Activated CD4-positive, alpha-beta T cell treated with anti-CD3 and anti-CD28 coated beads for 1 hour (primary cell): ENCODE measurements around the gene SLC48A1.
"Not testable (repeated sequence)": the region's sequence is repeated elsewhere in the genome, so short reads cannot be mapped to it uniquely, and the experiment has no call there.

Experiments used
- DNase-seq: peaks from one replicate; pipeline ENCODE4 v3.0.0-alpha.2; 2020

SLC48A1 gene

DNA sequence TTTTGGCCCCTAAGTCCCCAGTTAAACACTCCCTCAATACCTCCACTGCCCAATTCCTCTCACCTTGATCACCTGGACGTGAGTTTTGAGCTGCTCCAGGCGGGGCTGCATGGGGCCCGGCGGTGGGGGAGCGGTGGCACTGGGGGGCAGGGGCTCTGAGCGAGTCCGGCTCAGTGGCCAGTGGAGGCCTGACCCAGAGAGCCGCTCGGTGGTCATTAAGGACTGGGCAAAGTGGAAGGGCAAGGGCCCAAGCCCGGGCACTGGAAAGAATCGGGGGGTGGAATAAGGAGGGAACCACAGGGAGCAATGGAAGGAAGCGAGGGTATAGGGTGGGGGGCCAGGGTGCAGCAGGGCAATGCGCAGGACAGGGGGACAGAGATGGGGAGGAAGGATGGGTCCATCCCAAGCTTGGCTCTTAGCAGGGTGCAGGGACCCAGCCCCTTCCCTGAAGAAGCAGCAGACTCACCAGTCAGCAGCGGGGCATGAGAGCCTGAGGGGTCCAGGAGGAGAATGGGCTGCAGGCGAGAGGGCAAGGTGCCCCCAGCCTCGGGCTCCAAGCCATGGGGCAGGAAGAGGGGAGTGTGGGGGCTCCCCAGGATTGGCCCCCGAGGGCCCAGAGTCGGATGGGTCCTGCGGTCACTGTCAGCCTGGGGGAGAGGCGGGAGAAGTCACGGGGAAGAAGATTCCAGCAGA is 22.2 kb downstream of the SLC48A1 start:
- DNase-seq = no peak

DNA sequence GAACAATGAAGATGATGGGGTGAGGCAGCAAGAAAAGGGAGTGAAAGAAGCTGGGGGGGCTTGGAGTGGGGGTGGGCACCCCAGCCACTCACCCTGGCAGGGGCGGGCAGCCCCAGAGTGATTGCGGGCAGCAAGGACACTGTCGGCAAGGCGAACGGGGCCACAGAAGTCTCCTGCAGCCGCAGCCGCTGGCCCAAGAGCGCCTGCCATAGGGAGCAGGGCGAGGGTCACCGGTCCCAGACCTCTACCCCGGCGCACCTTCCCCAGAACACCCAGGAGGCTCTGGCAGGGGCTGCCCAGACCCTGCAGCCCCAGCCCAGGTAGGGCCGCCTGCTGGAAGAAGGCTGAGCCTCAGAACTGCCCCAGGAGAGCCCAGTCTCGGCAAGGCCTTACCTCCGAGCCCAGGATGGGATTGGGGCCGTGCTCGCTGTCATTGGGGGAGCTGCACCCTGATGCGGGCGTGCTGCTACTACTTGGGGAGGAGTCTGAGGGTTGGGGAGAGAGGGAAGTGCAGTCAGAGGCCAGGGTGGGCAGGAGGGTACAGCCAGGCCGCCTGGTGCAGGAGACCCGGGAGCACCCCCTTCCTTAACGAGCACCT is 22.9 kb downstream of the SLC48A1 start:
- DNase-seq = no peak

DNA sequence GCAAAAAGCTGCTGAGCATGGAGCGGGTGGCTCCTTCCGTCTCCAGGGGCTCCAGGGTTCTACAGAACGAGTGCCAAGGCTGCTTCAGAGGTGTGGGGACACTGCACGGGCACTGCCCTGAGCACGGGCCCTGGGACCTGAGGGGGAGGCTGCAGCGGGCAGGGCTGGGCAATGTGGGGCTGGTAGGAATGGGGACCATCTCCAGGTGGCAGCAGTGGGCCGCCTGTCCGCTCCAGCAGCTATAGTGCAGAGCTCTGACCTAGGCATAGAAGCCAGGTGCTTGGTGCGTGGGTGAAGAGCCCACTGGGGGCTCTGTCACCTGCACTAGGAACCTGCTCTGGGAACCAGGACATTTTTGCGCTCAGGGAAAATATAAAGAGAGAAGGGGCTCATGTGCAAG is 24.4 kb downstream of the SLC48A1 start:
- DNase-seq = peak; percentile 32

DNA sequence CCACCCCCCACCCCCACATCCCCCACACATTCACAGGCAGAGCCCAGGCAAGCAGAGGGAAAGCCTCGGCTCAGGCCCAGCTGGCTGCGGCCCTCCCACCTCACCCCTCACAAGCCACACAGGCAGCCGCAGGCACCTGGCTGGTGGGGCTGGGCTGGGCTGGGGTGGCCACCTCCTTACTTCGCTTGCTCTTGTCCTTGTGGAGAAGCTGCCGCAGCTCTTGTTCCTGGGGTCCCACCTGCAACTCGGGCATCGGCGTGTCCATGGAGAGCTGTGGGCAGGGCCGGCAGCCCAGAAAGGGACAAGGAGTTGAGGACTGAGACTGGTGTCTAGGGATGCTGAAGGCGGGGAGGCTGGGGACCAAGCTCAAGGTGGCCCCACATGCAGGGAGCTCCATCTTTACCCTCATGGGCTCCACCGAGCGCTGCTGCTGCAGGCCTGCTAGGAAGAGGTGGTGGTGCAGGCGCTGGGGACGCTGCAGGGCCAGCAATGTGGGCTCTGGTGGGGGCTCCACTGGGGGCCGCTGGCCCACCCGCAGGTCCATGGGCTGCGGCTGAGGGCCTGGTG is 25.4 kb downstream of the SLC48A1 start:
- DNase-seq = no peak

DNA sequence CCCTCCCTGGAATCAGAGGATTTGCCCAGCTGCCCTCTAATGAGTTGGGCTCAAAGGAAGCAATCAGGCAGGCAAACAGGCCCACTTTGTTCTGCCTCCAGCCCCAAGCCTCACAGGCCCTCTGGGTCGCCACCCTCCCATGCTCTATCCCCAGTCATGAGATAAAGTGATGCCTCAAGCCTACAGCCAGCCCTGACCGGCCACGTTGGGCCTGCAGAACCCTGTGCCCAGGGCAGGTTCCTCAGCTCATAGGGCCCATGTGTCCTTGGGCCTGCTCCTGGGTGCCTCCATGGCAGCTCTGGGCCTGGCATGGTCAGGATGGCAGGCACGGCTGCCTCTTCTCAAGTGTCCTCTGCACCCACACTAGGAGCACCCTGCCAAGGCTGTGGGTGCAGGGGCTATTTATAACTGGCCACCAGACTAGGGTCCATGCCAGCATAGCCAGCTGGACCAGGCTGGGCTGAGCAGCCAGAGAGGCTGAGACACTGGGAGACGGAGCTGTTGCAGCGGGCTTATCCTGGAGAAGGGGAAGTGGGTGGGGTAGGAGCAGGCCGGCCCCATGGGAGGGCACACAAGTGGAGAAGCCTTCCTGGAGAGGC is 26.4 kb downstream of the SLC48A1 start:
- DNase-seq = no peak

DNA sequence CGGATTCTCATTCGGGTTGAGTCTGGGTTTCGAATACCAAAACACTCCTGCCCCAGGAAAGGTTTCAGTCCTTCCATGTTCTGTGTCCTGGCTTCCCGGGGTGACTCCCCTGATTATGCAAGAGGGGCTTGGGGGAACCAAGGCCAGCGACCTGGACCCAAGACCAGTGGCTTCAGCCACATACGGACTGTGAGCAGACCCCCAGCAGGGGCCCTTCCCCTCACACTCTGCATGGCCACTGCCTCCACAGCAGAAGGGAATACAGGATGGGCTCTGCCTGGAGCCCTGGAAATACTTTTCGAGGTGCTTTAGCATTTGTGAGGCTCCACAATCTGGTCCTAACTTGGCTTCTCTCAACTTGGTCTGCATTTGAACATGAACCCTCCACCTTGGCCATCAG is 27.5 kb downstream of the SLC48A1 start:
- DNase-seq = no peak

DNA sequence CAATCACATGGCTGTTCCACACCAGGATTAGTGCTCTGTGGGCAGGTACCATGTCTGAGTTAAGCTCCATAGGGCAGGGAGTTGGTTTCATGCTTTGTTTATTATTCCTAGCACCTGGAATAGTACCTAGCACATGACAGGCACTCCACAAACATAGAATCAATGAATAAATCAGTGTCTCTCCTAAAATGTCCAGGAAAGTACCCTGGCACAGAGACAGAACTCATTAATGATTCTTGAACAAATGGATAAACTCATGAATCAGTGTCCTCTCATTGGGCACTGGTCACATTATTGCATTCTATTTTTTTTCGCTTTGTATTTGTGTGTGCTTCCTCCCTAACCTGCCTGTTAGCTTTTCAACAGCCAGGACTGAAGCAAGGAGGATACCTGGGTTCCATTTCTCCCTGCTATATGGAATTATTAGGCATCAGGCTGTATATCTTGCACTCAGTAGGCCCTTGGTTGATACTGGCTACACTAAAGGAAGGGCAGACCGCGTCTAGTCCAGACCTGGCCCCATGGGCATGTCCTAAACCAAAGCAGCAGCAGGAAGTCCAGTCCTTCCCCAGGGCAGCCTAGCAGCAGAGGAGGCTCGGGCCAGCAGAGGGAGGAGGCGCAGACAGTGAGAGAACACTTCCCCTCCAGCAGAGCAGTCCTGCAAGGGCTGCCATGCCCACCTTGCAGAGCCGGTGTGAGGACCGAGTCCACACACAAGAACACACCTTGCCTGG is 28.3 kb downstream of the SLC48A1 start:
- DNase-seq = no peak

DNA sequence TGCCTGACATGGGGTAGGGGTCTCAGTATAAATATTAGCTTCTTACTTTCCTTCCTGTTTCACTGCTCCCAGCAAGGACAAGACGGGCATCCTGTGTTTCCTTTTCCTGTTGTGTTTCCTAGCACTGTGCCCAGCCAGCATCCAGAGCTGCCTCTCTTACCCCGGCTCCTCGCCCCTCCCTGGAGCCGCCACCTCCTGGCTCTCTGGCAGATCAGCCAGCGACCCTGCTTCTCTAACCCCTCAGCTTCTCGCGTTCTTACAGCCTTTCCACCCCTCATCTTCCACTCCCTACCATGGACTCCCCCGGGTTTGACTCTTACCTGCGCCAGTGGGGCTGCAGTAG is 28.8 kb downstream of the SLC48A1 start:
- no peak for DNase-seq

DNA sequence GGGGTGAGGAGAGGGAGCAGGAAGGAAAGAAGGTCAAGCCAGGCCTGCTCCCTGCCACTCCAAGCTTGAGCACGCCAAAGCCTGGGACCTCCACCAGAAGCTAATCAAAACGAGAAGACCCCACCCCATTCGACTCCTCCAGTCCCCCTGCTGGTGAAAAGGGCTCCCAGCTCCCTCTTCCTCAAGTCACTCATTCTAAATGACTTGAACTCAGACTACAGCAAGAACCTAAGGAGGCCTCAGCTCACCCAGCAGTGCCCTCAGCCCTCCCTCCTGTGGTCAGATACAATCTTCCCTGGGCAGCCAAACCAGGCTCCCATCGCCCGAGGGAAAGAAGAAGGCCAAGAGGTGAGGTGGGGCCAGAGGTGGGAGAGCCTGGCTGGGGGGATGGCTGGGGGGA is 29.3 kb downstream of the SLC48A1 start:
- no peak for DNase-seq

DNA sequence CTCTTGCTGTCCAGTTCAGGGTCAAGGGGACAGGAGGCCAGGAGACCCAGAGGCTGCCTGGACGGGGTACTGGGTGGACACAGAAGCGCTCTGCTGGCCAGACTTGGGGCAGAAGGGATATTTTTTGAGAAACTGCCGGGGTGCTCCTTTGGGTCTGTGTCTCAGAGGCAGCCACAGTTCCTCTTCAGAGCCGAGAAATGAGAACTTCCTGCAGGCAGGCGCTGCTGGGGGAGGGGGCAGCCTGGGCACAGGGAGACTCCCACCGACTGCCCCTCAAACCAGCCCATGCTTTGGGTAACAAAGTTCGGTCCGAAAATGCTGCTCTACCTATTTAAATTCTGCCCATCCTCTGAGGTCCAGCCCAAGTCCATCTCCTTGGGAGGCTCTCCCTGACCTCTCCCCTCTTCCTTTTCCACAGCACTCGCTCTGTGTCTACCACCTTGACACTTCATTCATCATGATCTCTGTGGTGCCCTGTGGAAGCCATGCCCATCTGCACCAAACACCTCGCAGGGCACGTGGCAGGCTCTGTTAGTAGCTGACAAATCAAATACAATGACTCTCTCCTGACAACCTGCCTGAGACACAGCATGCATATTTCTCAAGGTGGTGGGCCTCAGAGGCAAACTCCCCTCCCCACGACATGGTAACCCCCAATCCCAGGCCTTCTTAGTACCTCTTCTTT is 30.3 kb downstream of the SLC48A1 start:
- no peak for DNase-seq

DNA sequence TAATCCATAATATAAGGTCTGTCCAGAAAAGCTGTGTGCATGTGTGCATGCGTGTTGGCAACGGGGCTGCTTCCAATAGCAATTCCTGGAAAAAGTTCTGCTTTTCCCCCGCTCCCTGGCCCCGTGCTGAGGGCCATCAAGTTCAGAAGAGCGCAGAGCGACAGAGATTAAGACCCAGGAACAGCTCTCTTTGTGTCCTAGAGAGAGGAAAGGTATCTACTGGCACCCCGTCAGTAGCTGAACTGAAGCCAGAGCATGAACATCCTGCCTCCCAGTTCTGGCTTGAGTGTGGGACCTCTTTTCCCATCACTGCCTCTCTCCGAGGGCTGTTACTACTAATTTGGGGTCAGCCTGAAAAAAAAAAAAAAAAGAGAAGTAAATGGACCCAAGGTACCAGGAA is 31.1 kb downstream of the SLC48A1 start:
- DNase-seq = no peak

DNA sequence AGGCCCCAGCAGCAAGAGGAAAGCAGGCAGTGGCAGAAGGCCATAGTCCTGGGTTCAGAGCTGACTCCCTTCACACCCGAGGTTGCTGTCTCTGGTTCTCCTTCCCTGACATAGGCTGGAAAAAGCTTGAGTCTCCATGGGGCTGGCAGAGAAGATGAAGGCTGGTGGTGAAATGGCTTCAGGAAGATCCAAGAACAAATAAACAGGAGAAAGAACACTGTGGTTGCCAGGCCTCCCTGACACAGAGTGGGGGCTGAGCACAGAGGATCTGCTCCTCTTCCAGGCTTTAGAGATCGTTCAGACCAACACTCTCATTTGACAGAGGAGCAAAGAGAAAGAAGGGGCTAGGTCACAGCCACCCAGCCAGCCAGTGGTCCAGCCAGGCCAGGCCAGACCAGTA is 32.4 kb downstream of the SLC48A1 start:
- no peak for DNase-seq

DNA sequence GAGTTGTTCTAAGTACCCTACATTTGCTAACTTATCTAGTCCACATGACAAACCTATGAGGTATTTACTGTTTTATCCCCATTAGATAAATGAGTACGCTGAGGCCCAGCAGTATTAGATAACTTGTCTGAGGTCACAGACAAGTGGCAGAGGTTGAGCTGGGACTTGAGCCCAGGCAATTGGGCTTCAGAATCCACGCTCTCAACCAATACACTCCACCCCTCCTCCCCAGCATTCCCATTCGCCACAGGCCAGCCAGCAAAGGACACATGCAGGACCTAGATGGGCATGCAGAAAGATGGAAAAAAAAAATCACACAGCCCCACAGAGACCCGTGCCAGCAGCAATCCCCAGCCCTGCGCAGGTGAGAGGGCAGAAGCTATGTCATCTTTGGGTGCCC is 34.3 kb downstream of the SLC48A1 start:
- no peak for DNase-seq

DNA sequence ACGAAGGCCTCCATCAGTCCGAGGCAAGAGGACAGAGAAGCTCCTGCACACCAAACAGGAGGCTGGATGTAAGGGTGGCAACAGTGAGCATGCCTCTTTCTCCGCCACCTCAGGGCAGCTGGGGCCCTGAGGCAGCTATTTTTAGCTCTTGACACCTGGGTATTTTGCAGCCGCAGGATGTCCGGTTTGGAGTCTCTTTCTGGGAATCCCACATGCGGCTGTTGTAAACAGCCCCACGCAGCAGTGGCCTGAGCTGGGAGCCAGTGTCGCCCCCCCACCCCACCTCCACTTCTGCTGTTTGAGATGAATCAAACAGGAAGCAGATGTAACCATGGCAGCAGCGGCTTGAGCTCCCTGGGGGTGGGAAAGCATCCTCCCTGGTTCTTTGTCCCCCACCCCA is 35.0 kb downstream of the SLC48A1 start:
- peak; percentile 61 for DNase-seq

DNA sequence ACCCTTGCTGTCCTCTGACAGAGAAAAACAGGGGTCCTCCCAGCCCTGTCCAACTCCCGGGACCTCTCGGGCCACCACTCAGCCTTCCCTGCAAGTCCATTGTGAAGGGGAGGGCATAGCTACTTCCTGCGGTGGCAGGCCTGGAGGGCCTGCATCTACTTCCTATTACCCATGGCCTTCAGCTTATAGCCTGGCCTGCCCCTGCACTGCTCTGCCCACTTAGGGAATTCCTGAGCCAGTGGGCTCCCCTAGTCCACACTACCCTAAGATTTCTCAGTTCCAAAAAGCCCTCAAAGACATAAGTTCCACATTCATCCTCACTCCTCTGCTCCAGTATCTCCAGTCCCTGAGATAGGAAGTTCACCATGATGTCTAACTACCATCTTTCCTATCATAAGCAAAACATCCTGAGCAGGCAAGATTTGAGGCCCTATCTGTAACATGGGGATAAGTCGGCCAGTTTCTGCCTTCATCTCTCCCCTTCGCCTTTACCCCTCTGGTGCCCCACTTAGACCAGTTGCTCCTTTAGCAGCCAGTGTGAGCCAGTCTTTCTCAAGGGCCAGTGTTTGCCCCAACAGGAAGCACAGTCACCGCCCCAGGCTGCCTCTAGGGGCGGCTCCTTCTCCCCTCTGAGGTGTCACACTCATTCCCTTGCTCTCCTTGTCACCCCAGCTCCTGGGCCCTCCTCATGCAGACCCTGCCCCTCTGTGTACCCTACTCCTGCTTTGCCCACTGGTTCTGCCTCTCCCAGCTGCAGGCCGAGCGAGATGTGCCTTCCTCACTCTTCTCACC is 35.7 kb downstream of the SLC48A1 start:
- DNase-seq = no peak

DNA sequence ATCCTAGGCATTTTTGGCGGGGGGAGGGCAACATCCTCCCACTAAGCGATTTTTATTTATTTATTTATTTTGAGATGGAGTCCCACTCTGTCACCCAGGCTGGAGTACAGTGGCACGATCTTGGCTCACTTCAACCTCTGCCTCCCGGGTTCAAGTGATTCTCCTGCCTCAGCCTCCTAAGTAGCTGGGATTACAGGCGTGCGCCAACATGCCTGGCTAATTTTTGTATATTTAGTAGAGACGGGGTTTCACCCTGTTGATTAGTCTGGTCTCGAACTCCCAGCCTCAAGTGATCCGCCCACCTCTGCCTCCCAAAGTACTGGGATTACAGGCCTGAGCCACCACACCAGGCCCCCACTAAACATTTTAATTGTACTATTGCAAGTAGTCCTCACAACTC is 36.5 kb downstream of the SLC48A1 start:
- DNase-seq = not testable (repeated sequence)

DNA sequence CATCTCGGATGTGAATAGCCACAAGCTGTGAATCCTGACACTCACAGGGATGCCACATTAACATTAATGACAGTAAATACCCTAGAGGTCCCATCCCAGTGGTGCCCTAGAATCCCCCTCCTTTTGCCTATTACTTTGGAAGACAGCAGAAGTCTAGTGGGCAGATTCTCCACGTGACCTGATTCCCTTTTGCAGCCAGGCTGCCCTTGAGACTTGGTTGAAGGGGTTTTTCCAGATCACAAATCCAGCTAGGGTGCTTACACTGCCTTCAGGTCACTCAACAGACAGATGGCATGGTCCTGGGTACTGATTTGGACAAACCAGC is 38.0 kb downstream of the SLC48A1 start:
- DNase-seq = no peak

DNA sequence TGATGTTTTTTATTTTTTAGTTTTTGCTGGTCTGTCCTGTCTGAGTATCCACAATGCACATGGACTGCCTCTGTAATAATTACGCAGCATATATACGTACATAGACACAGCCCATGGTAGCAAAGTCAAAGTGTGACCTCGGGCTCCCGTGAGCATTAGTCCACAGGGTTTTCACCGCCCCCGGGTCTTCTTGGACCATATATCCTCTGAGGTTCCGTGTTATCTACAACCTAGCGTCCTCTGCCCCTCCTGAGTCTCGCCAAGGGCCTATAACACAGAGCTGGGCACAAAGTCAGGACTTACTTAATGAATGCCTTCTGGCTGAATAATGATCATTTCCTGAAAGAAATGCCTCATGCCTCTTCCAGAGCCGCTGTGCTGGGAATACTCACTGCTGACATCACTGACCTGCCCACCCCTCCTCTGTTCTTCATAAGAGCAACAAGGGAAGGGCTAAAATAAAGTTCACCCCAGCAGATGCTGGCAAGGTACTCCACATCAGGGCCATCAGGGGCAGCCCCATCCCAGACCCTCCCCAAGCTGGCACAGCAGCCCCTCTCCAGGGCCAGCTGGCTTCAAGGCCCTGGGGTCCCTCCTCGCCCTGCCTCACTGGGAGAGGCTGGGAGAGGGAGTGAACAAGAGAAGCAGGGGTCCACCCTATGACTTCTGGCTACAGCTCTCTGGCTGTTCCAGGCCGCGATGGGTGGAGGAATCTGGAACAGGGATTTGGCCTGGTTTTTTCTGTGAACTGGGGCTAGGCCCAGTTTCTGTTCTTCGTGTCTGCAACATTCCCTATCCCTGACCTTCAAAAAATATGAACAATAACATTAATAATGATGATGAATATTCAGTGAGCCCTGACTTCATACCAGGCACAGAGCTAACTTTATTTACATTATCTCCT is 38.8 kb downstream of the SLC48A1 start:
- no peak for DNase-seq

DNA sequence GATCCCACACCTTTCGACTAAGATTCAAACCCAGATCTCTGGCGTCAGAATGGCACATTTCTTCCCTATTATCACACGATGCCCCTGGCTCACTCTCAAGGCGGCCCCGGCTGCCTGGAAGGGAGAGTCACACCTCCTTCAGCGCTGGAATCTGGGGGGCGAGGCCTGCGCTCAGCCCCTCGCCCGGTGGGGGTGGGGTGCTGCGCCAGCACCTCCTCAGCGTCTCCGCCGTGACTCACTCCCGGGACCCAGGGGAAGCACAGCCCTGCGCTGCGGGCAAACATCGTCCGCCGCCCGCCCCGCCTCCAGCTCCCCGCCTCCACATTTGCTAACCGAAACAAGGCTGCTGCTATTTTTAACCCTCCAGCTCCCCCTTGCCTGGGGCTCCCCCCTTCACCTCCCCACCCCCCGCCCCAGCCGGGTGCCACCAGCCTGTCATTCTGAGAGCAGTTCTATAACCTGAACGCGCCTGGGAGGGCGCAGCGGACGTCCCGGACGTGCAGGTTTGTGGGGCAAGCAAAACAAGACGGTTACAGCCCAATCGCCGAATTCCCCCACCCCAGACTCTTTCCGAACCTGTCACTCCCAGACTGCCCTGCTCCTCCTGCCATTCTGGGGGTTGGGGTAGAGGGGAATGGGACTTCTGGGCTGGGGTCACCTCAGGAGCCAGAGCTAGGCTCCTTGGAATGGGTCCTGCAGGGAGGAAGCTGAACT is 39.9 kb downstream of the SLC48A1 start:
- peak; percentile 89 for DNase-seq

DNA sequence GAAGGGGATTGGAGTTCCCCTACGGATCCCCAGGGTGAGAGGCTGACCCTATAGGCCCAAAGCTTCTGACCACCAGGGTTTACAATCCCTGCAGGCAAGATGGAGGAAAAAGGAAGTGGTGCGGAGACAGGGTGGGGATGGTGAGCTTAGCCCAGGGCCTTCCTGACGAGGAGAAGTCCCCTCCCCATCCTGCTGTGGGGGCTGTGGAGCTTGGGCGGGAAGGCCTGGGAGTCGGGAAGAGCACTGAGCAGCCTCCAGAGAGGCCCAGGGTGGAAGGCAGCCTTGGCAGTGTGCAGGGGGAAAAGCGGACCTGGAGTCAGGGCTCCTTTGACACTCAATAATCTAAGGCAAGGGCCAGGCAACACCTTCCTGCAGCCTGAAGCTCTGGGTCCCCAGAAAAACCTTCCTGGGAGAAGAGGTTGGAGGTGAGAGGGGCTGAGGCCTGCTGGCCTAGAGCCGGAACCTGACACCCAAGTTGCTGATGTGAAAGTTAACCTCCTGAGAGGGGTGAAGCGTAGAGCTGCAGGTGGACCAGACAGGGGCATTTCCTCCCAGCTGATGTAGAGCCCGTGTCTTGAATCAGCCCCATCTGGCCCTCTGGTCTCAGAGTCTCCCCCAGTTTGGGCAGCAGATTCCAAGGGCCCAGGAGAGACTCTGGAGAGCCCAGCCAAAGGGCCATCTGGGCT is 40.6 kb downstream of the SLC48A1 start:
- no peak for DNase-seq
